ENCODE data around the gene ZNF786.

ZNF786 gene

GRCh38 chr7:149028346-149029109 lies 62.0 kb downstream of the ZNF786 start, which contains the start of gene PDIA4:
Gene PDIA4, minus strand, starts transcription at chr7:149028505. Its CDS starts 97 bp downstream, at chr7:149028408.
- DNase-seq = peak; percentile 99

GRCh38 chr7:149027611-149028345 lies 62.7 kb downstream of the ZNF786 start:
- peak; percentile 34 for DNase-seq

- no peak for DNase-seq
Observed at GRCh38 chr7:149027055-149027454, 63.5 kb downstream of the ZNF786 start.

- no peak for DNase-seq
Observed at GRCh38 chr7:149023662-149024061, 66.9 kb downstream of the ZNF786 start.

- no peak for DNase-seq
Observed at GRCh38 chr7:149022756-149023360, 67.7 kb downstream of the ZNF786 start.

- no peak for DNase-seq
Observed at GRCh38 chr7:149021725-149022062, 68.8 kb downstream of the ZNF786 start.

- DNase-seq = no peak
Observed at GRCh38 chr7:149020483-149020882, 70.0 kb downstream of the ZNF786 start.

Measured in NCI-H146 (cell line).